ENCODE results near the gene CD79A.

CD79A gene

GRCh38 chr19:41920882-41921576 lies 44.0 kb downstream of the CD79A start:
- DNase-seq: no peak

GRCh38 chr19:41921577-41922576 lies 44.8 kb downstream of the CD79A start:
- no peak for DNase-seq

GRCh38 chr19:41922585-41922984 lies 45.5 kb downstream of the CD79A start:
- no peak for DNase-seq

- DNase-seq: no peak
Observed at GRCh38 chr19:41923045-41923788, 46.1 kb downstream of the CD79A start.

GRCh38 chr19:41924151-41925145 lies 47.4 kb downstream of the CD79A start:
- DNase-seq: no peak

GRCh38 chr19:41925208-41926003 lies 48.3 kb downstream of the CD79A start:
- no peak for DNase-seq

- no peak for DNase-seq
Observed at GRCh38 chr19:41926028-41926762, 49.1 kb downstream of the CD79A start.

GRCh38 chr19:41926763-41927496 lies 49.9 kb downstream of the CD79A start:
- DNase-seq: no peak

GRCh38 chr19:41927497-41928192 lies 50.6 kb downstream of the CD79A start:
- DNase-seq: no peak

- no peak for DNase-seq
Observed at GRCh38 chr19:41928221-41928683, 51.2 kb downstream of the CD79A start, which contains the start of gene ERFL. ERFL (minus strand) TSS chr19:41928449; CDS start chr19:41912919, 15,530 bp downstream.

GRCh38 chr19:41928754-41929535 lies 51.9 kb downstream of the CD79A start:
- DNase-seq: no peak

- DNase-seq: no peak
Observed at GRCh38 chr19:41929536-41930071, 52.5 kb downstream of the CD79A start.

- no peak for DNase-seq
Observed at GRCh38 chr19:41930322-41930722, 53.2 kb downstream of the CD79A start.
